Omental fat pad (tissue), 4 donors: ENCODE data around the gene FYCO1. TPM values are rescaled to one million over a fixed set of nuclear protein-coding genes. Genes with fewer than 3 reads are reported as not detected.

Experiments used
- ATAC-seq: fragments of 150-250 bp; one replicate; pipeline ENCODE4 v1.9.1; 2016; ENCODE audit warnings: mild to moderate bottlenecking, moderate library complexity; ENCODE audit not compliant: low FRiP score
- DNase-seq: peaks from one replicate; pipeline ENCODE4 v3.0.0-alpha.2; 2019; ENCODE audit warnings: low spot score
- total RNA-seq, 4 donors: library from RNA; depleted of rRNA; stranded (reverse); fragments of >200 nt; gene quantifications; one replicate each; pipeline ENCODE4 v1.1.0, GENCODE V29; 2016
- TF ChIP-seq, protein P1 (sequence below), 3 donors: fragments of 450-650 bp; IDR thresholded peaks; one replicate each; pipeline ENCODE4 v1.5.1; 2016 to 2017; ENCODE audit warnings: antibody characterized with exemption in 3 of 3, mild to moderate bottlenecking in 3 of 3, moderate library complexity in 2 of 3

The FYCO1 gene
- total RNA-seq, 4 donors from 2014 or later: 44.7 to 51.4 (median 47.3) TPM

- TF ChIP-seq, protein P1, sequence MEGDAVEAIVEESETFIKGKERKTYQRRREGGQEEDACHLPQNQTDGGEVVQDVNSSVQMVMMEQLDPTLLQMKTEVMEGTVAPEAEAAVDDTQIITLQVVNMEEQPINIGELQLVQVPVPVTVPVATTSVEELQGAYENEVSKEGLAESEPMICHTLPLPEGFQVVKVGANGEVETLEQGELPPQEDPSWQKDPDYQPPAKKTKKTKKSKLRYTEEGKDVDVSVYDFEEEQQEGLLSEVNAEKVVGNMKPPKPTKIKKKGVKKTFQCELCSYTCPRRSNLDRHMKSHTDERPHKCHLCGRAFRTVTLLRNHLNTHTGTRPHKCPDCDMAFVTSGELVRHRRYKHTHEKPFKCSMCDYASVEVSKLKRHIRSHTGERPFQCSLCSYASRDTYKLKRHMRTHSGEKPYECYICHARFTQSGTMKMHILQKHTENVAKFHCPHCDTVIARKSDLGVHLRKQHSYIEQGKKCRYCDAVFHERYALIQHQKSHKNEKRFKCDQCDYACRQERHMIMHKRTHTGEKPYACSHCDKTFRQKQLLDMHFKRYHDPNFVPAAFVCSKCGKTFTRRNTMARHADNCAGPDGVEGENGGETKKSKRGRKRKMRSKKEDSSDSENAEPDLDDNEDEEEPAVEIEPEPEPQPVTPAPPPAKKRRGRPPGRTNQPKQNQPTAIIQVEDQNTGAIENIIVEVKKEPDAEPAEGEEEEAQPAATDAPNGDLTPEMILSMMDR (IDR thresholded peaks at IDR 0.05): no peak
- no peak for DNase-seq
- no peak for ATAC-seq
These were observed 84.7 kb downstream of the FYCO1 start for GRCh38 chr3:45910892-45911291.

GRCh38 chr3:45909542-45909941 lies 86.1 kb downstream of the FYCO1 start:
- DNase-seq: no peak
- TF ChIP-seq, protein P1 (IDR thresholded peaks at IDR 0.05): no peak
- no peak for ATAC-seq

GRCh38 chr3:45908761-45909160 lies 86.9 kb downstream of the FYCO1 start:
- DNase-seq (no peak), ATAC-seq (no peak)
- TF ChIP-seq, protein P1 (IDR thresholded peaks at IDR 0.05): no peak

DNA sequence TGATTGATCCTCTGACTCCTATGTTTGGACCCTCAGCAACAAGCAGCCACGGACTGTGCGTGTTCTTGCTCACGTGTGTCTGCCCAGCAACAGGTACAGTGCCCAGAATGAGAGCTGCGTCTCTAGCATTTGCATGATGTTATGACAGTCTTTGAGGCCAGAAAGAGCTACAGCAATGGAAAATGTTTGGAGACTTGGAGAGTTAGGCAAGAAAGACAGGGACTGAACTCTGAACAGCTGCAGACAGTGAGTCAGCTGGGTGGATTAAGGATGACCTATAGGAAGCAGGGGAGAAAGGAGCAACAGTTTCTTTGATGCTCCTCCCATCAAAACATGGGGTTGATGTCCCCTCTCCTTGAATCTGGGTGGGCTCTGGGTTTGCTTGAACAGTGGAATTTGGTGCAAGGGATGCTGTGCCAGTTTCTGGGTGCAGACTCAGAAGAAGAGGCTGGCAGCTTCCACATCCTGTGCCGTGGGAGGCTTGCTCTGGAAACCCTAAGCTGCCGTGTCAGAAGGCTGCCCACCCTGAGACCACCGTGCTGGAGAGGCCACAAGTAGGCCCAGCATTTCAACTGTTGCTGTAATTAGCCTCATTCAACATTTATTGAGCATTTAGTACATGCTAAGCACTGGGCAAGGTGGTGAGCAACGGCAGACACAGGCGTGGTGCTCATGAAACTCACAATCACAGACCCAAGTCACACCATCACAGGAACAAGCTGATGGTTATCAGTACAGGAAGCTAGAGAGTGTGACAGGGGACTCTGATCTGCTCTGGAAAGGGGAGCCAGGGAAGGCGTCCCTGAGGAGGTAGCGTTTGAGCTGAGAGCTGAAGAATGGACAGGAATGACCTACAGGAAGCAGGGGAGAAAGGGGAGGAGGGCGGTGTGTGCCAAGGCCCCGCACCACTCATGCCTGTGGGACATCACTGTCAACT lies 87.6 kb downstream of the FYCO1 start:
- ATAC-seq (no peak), DNase-seq (no peak)
- TF ChIP-seq, protein P1 (IDR thresholded peaks at IDR 0.05): no peak

- ATAC-seq: no peak
- TF ChIP-seq, protein P1 (IDR thresholded peaks at IDR 0.05): no peak
- no peak for DNase-seq
These were observed 88.8 kb downstream of the FYCO1 start for GRCh38 chr3:45906681-45907407.

DNA sequence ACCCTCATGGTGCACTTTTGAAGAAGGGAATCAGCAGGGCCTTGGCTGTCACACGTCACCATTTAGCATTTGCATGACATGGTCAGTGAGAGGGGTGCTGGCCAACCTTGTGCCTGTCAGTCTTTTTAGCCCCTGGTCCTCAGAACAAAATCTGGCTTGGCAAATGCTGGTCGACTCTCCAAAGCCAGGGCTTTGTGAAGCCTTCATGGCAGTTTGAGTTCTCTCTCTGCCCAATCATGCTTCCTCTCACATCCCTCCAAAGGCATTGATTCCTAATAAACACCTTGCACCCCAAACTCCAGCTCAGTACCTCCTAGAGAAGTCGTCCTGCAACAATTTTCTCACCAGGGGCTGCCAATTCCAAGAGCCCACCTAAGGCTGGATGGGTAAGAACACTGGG lies 89.9 kb downstream of the FYCO1 start:
- DNase-seq: no peak
- TF ChIP-seq, protein P1 (IDR thresholded peaks at IDR 0.05): no peak
- ATAC-seq: no peak
